HG03135 (cell line): ENCODE results near the gene NAA16.

Experiments
- ATAC-seq: cut with Tn5 transposase; IDR thresholded peaks from one replicate; pipeline ENCODE4 v1.9.1; 2021; ENCODE audit warnings: mild to moderate bottlenecking, moderate library complexity; ENCODE audit not compliant: unreplicated experiment

NAA16 gene

GRCh38 chr13:41302743-41303142 is 8.3 kb upstream of the NAA16 start:
- ATAC-seq: no peak

- ATAC-seq: no peak
Observed at GRCh38 chr13:41304551-41304950, 6.5 kb upstream of the NAA16 start.

GRCh38 chr13:41306271-41307145 is 4.6 kb upstream of the NAA16 start:
- no peak for ATAC-seq

- no peak for ATAC-seq
Observed at GRCh38 chr13:41307884-41308640, 3.0 kb upstream of the NAA16 start.

GRCh38 chr13:41311406-41312175 is 524 bp downstream of the NAA16 start:
- peak; percentile 46 for ATAC-seq

GRCh38 chr13:41312176-41312500 is 1.1 kb downstream of the NAA16 start:
- no peak for ATAC-seq

- no peak for ATAC-seq
Observed at GRCh38 chr13:41313117-41313516, 2.0 kb downstream of the NAA16 start.

GRCh38 chr13:41313659-41314197 is 2.7 kb downstream of the NAA16 start:
- ATAC-seq: no peak

GRCh38 chr13:41315443-41316047 is 4.5 kb downstream of the NAA16 start:
- ATAC-seq: no peak

GRCh38 chr13:41317243-41317642 is 6.2 kb downstream of the NAA16 start:
- ATAC-seq: no peak

GRCh38 chr13:41325752-41326151 is 14.7 kb downstream of the NAA16 start:
- no peak for ATAC-seq

GRCh38 chr13:41326661-41327060 is 15.6 kb downstream of the NAA16 start:
- ATAC-seq: no peak

GRCh38 chr13:41327994-41328790 is 17.1 kb downstream of the NAA16 start:
- ATAC-seq: no peak

- no peak for ATAC-seq
Observed at GRCh38 chr13:41332829-41333228, 21.8 kb downstream of the NAA16 start.

- ATAC-seq: no peak
Observed at GRCh38 chr13:41334810-41335209, 23.7 kb downstream of the NAA16 start.

GRCh38 chr13:41344358-41344757 is 33.3 kb downstream of the NAA16 start:
- no peak for ATAC-seq

- ATAC-seq: no peak
Observed at GRCh38 chr13:41345165-41345913, 34.3 kb downstream of the NAA16 start.

- ATAC-seq: no peak
Observed at GRCh38 chr13:41345914-41346589, 35.0 kb downstream of the NAA16 start.
